Fibroblast of mammary gland (primary cell): Measurements from ENCODE around the gene DPEP3.

Experiments
- DNase-seq: peaks from one replicate; pipeline ENCODE4 v3.0.0-alpha.2; 2010; ENCODE audit warnings: low read depth
- H3K4me3 ChIP-seq: 2 replicates; pipeline ENCODE4 v1.5.1; 2011; ENCODE audit warnings: low read depth, mild to moderate bottlenecking, low read length, moderate library complexity; ENCODE audit not compliant: control insufficient read depth
- TF ChIP-seq, protein P1 (sequence below): conservative IDR thresholded peaks from 2 replicates; pipeline ENCODE4 v1.5.1; 2011; ENCODE audit warnings: low read depth, low read length, inconsistent platforms; ENCODE audit not compliant: control insufficient read depth, insufficient read depth

Gene DPEP3

GRCh38 chr16:67979955-67980678, at the start of gene DPEP3:
Gene DPEP3 (minus strand): TSS chr16:67980499. CDS start chr16:67980380, 119 bp downstream.
- no peak within 1 kb of the TSS for H3K4me3 ChIP-seq
- TF ChIP-seq, protein P1, sequence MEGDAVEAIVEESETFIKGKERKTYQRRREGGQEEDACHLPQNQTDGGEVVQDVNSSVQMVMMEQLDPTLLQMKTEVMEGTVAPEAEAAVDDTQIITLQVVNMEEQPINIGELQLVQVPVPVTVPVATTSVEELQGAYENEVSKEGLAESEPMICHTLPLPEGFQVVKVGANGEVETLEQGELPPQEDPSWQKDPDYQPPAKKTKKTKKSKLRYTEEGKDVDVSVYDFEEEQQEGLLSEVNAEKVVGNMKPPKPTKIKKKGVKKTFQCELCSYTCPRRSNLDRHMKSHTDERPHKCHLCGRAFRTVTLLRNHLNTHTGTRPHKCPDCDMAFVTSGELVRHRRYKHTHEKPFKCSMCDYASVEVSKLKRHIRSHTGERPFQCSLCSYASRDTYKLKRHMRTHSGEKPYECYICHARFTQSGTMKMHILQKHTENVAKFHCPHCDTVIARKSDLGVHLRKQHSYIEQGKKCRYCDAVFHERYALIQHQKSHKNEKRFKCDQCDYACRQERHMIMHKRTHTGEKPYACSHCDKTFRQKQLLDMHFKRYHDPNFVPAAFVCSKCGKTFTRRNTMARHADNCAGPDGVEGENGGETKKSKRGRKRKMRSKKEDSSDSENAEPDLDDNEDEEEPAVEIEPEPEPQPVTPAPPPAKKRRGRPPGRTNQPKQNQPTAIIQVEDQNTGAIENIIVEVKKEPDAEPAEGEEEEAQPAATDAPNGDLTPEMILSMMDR = peak; percentile 13
- no peak for DNase-seq

- H3K4me3 ChIP-seq = no peak overlapping the region
- TF ChIP-seq, protein P1 = no peak
- DNase-seq = no peak
These were observed 48.7 kb upstream of the DPEP3 start for GRCh38 chr16:68028996-68029395.

DNA sequence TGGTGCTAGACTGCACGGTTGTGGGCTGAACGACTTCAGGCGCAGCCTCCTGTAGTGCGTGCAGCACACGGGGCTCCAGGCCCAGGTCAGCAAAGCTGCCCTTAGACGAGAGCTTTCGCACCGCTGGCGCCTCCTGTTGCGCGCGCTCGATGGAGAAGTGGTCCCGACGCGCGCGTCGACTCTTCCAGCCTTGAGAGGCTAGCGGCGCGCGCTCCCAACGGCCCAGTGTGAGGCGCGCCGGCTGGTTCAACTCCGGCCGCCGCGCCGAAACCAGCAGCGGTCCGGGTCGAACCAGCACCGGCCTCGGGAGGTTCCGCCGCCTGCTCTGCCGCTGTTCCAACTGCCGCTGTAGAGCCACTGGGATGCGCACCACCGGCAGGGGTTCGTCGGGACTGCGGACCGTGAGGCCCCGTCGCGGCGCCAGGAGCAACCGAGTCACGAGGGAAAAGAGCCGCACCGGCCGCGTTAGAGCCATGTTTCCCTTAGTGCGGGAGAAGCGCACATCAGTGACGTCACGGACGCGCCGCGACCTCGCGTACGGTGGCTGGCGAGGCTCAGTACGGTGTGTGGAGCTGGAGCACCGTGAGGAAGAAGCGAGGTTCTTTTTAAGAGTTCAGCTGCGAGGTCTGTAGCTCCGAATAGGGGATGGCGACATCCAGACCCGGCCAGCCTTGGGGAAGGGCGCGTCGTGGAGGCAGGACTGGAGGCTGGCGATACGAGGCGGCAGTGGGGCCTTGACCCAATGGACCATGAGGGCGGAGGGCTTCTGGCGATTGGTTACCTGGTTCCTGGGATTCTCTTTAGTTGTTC, 42.6 kb upstream of the DPEP3 start, which contains the start of the genes DDX28 and DUS2:
Gene DDX28, minus strand, starts transcription at position 505 of the 810 bp plus-strand sequence. Its CDS starts 30 bp downstream, at position 475.
Gene DUS2, plus strand, starts transcription at position 557 of the 810 bp plus-strand sequence. CDS start 14,740 bp downstream, outside the sequence.
- TF ChIP-seq, protein P1 = no peak
- DNase-seq = peak; percentile 90
- H3K4me3 ChIP-seq = peak within 1 kb of the TSS; percentile 96

GRCh38 chr16:68022278-68022727, 42.0 kb upstream of the DPEP3 start:
- DNase-seq = peak; percentile 10
- H3K4me3 ChIP-seq = peak overlapping the region; percentile 96
- TF ChIP-seq, protein P1 = no peak

- DNase-seq = no peak
- peak overlapping the region; percentile 96 for H3K4me3 ChIP-seq
- TF ChIP-seq, protein P1 = no peak
These were observed 41.2 kb upstream of the DPEP3 start for GRCh38 chr16:68021490-68021889.

DNA sequence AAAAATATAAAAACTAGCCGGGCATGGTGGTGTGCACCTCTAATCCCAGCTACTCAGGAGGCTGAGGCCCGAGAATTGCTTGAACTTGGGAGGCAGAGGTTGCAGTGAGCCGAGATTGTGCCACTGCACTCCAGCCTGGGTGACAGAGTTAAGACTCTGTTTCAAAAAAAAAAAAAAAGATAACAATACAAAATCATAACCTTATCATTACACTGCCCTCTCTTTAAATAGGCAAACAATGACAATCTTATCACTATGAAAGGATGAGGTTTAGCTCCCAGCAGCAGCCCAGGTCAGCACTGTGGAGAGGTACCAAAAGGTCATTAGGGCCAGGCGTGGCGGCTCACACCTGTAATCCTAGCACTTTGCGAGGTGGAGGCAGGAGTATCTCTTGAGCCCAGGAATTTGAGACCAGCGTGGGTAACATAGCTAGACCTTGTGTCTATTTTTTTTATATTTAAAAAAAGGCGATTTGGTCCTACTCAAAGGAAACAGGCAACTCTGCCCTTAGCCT, 38.9 kb upstream of the DPEP3 start:
- TF ChIP-seq, protein P1 = no peak

More for the DNA sequence above, 38.9 kb upstream of the DPEP3 start:
- no peak overlapping the region for H3K4me3 ChIP-seq
- DNase-seq = no peak
